NCI-H128 (cell line): ENCODE results near the gene DDX28.
"Not testable (repeated sequence)": the region's sequence is repeated elsewhere in the genome, so short reads cannot be mapped to it uniquely, and the experiment has no call there.

Source experiments
- DNase-seq: peaks from one replicate; lab custom pipeline; 2025; ENCODE audit not compliant: unreplicated experiment; lab: John Stamatoyannopoulos, UW

DDX28 gene

GRCh38 chr16:68037841-68038597 is 15.0 kb upstream of the DDX28 start:
- no peak for DNase-seq

- no peak for DNase-seq
These were observed 12.2 kb upstream of the DDX28 start for GRCh38 chr16:68035227-68035626.

GRCh38 chr16:68033101-68033500 is 10.1 kb upstream of the DDX28 start:
- no peak for DNase-seq

- DNase-seq, result no peak
These were observed 8.9 kb upstream of the DDX28 start for GRCh38 chr16:68031951-68032350.

GRCh38 chr16:68030108-68030507 is 7.1 kb upstream of the DDX28 start:
- DNase-seq, result not testable (repeated sequence)

- DNase-seq, result no peak
These were observed 6.0 kb upstream of the DDX28 start for GRCh38 chr16:68028996-68029395.

GRCh38 chr16:68022278-68022727 is 729 bp downstream of the DDX28 start:
- no peak for DNase-seq

GRCh38 chr16:68021490-68021889 is 1.5 kb downstream of the DDX28 start:
- DNase-seq, result no peak

- no peak for DNase-seq
These were observed 3.8 kb downstream of the DDX28 start for GRCh38 chr16:68019167-68019680.

- no peak for DNase-seq
These were observed 7.4 kb downstream of the DDX28 start, which contains the start of gene DPEP2NB for GRCh38 chr16:68015681-68016080. DPEP2NB (minus strand) TSS chr16:68015911; CDS start chr16:68015770, 141 bp downstream.

- no peak for DNase-seq
These were observed 9.6 kb downstream of the DDX28 start for GRCh38 chr16:68013440-68013839.

- not testable (repeated sequence) for DNase-seq
These were observed 13.2 kb downstream of the DDX28 start for GRCh38 chr16:68009872-68010271.

GRCh38 chr16:68009157-68009735 is 13.8 kb downstream of the DDX28 start:
- no peak for DNase-seq

- DNase-seq, result no peak
These were observed 17.2 kb downstream of the DDX28 start for GRCh38 chr16:68005786-68006286.

GRCh38 chr16:68005211-68005610 is 17.8 kb downstream of the DDX28 start:
- no peak for DNase-seq

GRCh38 chr16:68003031-68003430 is 20.0 kb downstream of the DDX28 start:
- DNase-seq, result no peak

- DNase-seq, result no peak
These were observed 22.6 kb downstream of the DDX28 start for GRCh38 chr16:68000450-68000849.

GRCh38 chr16:67999985-68000384 is 23.0 kb downstream of the DDX28 start:
- DNase-seq, result no peak

GRCh38 chr16:67998779-67999688 is 24.0 kb downstream of the DDX28 start, which contains the start of gene DPEP2:
DPEP2 (minus strand) TSS chr16:67999484; CDS start chr16:67993212, 6,272 bp downstream.
- not testable (repeated sequence) for DNase-seq

GRCh38 chr16:67998231-67998778 is 24.7 kb downstream of the DDX28 start:
- not testable (repeated sequence) for DNase-seq

GRCh38 chr16:67996666-67997065 is 26.4 kb downstream of the DDX28 start:
- no peak for DNase-seq
